Transverse colon (tissue), 4 donors: Measurements from ENCODE around the gene C1orf167. TPM values are rescaled to one million over a fixed set of nuclear protein-coding genes. Genes with fewer than 3 reads are reported as not detected.

Experiments used
- DNase-seq: peaks from one replicate; pipeline ENCODE4 v3.0.0-alpha.2; 2019
- H3K27ac ChIP-seq, 4 donors: fragments of 200-600 bp; sonication (generic); 2 replicates each; pipeline ENCODE4 v1.5.1; 2016 to 2018; ENCODE audit warnings: inconsistent platforms in 4 of 4
- H3K27me3 ChIP-seq: fragments of 200-600 bp; sonication (generic); 2 replicates; pipeline ENCODE4 v1.5.1; 2017; ENCODE audit warnings: inconsistent platforms
- H3K36me3 ChIP-seq, 4 donors: fragments of 200-600 bp; sonication (generic); 2 replicates each; pipeline ENCODE4 v1.5.1; 2017 to 2019; ENCODE audit warnings: inconsistent platforms in 4 of 4
- H3K4me1 ChIP-seq, 4 donors: fragments of 200-600 bp; sonication (generic); 2 replicates each; pipeline ENCODE4 v1.5.1; 2017 to 2020; ENCODE audit warnings: inconsistent platforms in 4 of 4
- H3K4me3 ChIP-seq, 4 donors: fragments of 200-600 bp; sonication (generic); 1 replicate in 1 of 4; 2 replicates in 3 of 4; pipeline versions ENCODE4 v1.5.1 to v1.6.1; 2017 to 2019; ENCODE audit warnings: inconsistent platforms in 4 of 4
- H3K9me3 ChIP-seq, 2 donors: fragments of 200-600 bp; sonication (generic); 2 replicates each; pipeline ENCODE4 v1.5.1; 2017 to 2019; ENCODE audit warnings: inconsistent platforms in 2 of 2
- EP300 ChIP-seq: sonication (generic); formaldehyde crosslinking; IDR thresholded peaks from one replicate; pipeline ENCODE4 v1.6.1; 2017; ENCODE audit warnings: antibody characterized with exemption, low read depth
- POLR2A ChIP-seq: fragments of 450-650 bp; IDR thresholded peaks from one replicate; pipeline ENCODE4 v1.6.1; 2016; ENCODE audit warnings: antibody characterized with exemption, mild to moderate bottlenecking, moderate library complexity
- POLR2AphosphoS5 ChIP-seq, 3 donors: sonication (generic); formaldehyde crosslinking; IDR thresholded peaks; one replicate each; pipeline ENCODE4 v1.6.1; 2016; ENCODE audit warnings: antibody characterized with exemption in 3 of 3
- WGBS, 2 donors: methylation state at CpG; one replicate each; pipeline ENCODE4 v1.1.5; 2018; ENCODE audit warnings: low coverage in 1 of 2; 5-methylcytosine and 5-hydroxymethylcytosine counted together
- in situ Hi-C, 4 donors: fragments of 200-750 bp; cut with MboI; loops; one replicate each; pipeline versions ENCODE4 v1.15.0 to v1.15.1; 2017; ENCODE audit warnings: low sequenced_read_pairs in 3 of 4, low pct_ligation_motif_present in 1 of 4, low pct_unique_long_range_greater_than_20kb in 1 of 4
- intact Hi-C: fragments of 100-400 bp; cut with DNase I; formaldehyde crosslinking; loops from one replicate; pipeline ENCODE4 v1.15.1; 2023; ENCODE audit warnings: low total_unique reads
- total RNA-seq, 4 donors: library from RNA; depleted of rRNA; stranded (reverse); fragments of >200 nt; gene quantifications; one replicate each; pipeline ENCODE4 v1.1.0, GENCODE V29; 2016
- TF ChIP-seq, protein P1 (sequence below), 5 experiments: fragments of 200-600 bp in 3 of 5; fragments of 450-650 bp in 2 of 5; sonication (generic) in 3 of 5; IDR thresholded peaks; 1 replicate in 2 of 5; 2 replicates in 3 of 5; pipeline ENCODE4 v1.5.1; 2016 to 2017; ENCODE audit warnings: antibody characterized with exemption in 5 of 5, inconsistent platforms in 3 of 5, mild to moderate bottlenecking in 2 of 5, moderate library complexity in 1 of 5

The C1orf167 gene
- total RNA-seq, 4 donors from 2014 or later = 0.48 TPM; not detected in 3

DNA sequence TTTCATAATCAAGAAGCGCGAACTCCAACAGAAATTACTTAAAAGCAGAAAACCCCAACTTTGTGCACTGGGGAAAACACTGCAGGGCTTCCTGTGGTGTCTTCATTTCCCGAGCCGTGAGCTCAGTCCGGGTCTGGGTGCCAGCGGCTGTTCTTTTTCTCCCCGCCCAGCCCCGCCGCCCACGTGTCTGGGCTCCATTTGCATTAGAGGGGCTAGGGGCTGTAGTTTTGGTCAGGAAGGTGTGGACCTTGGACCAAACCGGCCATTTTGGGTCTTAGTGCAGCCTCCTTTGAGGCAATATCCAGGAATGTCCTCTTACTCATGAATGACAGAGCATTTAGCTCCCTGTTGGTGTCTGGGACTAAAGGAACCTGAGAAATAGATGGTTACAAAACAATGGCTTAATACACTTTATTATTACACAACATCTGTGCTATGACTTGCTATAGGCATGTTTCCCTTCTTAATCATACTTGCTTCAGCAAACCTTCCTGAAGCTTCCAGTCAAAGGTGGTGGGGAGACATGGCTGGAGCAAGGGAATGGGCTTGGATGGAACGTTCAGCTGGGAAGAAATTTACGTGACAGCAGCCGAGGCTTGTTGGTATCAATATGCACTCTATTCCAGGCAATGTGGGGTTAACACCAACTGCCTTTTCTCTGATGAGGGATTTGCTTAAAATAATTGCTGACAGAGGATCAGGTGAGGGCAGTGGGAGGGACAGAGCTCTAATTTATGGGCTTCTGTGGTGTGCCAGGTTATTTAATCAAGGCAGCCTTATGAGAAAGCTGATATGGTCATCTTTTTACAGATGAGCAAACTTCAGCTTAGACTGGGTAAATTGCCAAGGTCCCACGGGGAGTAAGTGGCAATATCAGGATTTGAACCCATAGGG is 25.0 kb upstream of the C1orf167 start:
- peak; percentile 47 for DNase-seq
- peaks cover 6 to 39% (median 21%) of the 10 kb centered on the region in 4 donors for H3K4me1 ChIP-seq
- peak overlapping the region; percentile 67 to 82 (median 78) for H3K4me3 ChIP-seq
- no peak for TF ChIP-seq POLR2A
- TF ChIP-seq POLR2AphosphoS5 (IDR thresholded peaks at IDR 0.05) = peak in 1 of 3 donors; percentile 55
- in situ Hi-C loops (no loop called here), intact Hi-C loops (loop anchor here (10.0 kb wide), 1 partner anchor 68 kb away; the partner anchor contains the start of genes CLCN6 and MTHFR)
- H3K36me3 ChIP-seq = no peaks in the 10 kb centered on the region
- WGBS, 2 donors = 0 to 16% methylated on average over 1 to 15 of the region's 15 CpGs
- H3K27me3 ChIP-seq = no peaks in the 10 kb centered on the region
- H3K27ac ChIP-seq = peak overlapping the region; percentile 77 to 90 (median 84)
- H3K9me3 ChIP-seq = no peaks in the 10 kb centered on the region

DNA sequence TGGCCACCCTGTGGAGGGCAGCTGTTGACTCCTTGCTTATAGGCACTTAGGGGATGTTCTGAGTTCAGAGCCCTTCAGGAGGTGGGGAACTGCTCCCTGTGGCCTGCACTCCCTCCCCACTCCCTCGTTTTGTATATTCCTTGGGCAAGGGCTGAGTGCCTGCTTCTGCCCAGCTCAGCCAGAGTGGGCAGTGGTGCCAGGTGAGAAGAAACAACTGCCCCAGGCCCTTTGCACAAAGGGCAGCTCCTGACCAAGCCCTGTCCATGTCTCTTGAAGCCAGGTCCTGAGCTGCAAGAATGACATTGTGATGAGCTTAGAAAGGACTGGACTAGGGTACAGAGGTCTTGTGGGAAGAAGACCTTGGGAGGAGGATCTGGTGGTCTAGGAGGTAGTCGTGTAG is 23.9 kb upstream of the C1orf167 start:
- WGBS, 2 donors = 79 to 80% methylated on average over 1 to 2 of the region's 2 CpGs
- H3K4me1 ChIP-seq = peaks cover 0 to 32% (median 15%) of the 10 kb centered on the region in 4 donors

DNA sequence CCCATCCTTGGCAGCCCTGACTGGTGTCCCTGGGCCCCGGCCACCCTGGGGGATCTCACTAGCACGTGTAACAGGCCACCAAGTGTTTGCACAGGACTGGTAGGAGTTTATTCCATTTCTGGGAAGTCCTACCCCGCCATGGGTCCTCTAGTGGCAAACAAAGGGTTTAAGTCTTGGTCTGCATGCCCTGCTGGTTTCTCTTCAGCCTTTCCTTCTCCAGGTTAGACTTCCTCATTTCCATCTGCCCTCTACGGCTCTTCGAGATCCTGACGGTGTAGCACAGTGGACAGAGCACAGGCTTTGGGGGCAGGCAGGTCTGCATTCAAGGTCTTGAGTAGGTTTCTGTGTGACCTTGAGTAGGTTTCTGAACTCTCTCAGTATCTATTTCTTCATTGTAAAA is 23.2 kb upstream of the C1orf167 start:
- TF ChIP-seq, protein P1, sequence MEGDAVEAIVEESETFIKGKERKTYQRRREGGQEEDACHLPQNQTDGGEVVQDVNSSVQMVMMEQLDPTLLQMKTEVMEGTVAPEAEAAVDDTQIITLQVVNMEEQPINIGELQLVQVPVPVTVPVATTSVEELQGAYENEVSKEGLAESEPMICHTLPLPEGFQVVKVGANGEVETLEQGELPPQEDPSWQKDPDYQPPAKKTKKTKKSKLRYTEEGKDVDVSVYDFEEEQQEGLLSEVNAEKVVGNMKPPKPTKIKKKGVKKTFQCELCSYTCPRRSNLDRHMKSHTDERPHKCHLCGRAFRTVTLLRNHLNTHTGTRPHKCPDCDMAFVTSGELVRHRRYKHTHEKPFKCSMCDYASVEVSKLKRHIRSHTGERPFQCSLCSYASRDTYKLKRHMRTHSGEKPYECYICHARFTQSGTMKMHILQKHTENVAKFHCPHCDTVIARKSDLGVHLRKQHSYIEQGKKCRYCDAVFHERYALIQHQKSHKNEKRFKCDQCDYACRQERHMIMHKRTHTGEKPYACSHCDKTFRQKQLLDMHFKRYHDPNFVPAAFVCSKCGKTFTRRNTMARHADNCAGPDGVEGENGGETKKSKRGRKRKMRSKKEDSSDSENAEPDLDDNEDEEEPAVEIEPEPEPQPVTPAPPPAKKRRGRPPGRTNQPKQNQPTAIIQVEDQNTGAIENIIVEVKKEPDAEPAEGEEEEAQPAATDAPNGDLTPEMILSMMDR (IDR thresholded peaks at IDR 0.05) = no peak
- TF ChIP-seq POLR2A (no peak), EP300 (no peak), POLR2AphosphoS5 (IDR thresholded peaks at IDR 0.05) (no peak)
- in situ Hi-C loops = no loop called here
- intact Hi-C loops = loop anchor here (10.0 kb wide), 1 partner anchor 66 kb away; the partner anchor contains the start of genes CLCN6 and MTHFR
- Histone ChIP-seq H3K36me3 (no peaks in the 10 kb centered on the region), H3K27ac (no peak overlapping the region), H3K4me3 (no peak overlapping the region), H3K27me3 (no peaks in the 10 kb centered on the region), H3K4me1 (peaks cover 0 to 30% (median 15%) of the 10 kb centered on the region in 4 donors), H3K9me3 (no peaks in the 10 kb centered on the region)
- no peak for DNase-seq
- WGBS, 2 donors = 79% methylated on average over 6 of the region's 6 CpGs; no CpG with 5 or more reads in 1 of the 2 donors

More for the DNA sequence above, 23.9 kb upstream of the C1orf167 start:
- H3K36me3 ChIP-seq = no peaks in the 10 kb centered on the region
- TF ChIP-seq POLR2AphosphoS5 (IDR thresholded peaks at IDR 0.05) (no peak), EP300 (no peak), POLR2A (no peak)
- TF ChIP-seq, protein P1 (IDR thresholded peaks at IDR 0.05) = no peak
- DNase-seq = no peak
- intact Hi-C loops = loop anchor here (10.0 kb wide), 1 partner anchor 67 kb away; the partner anchor contains the start of genes CLCN6 and MTHFR
- in situ Hi-C loops = no loop called here
- no peaks in the 10 kb centered on the region for H3K9me3 ChIP-seq
- no peak overlapping the region for H3K27ac ChIP-seq
- no peak overlapping the region for H3K4me3 ChIP-seq
- H3K27me3 ChIP-seq = no peaks in the 10 kb centered on the region

DNA sequence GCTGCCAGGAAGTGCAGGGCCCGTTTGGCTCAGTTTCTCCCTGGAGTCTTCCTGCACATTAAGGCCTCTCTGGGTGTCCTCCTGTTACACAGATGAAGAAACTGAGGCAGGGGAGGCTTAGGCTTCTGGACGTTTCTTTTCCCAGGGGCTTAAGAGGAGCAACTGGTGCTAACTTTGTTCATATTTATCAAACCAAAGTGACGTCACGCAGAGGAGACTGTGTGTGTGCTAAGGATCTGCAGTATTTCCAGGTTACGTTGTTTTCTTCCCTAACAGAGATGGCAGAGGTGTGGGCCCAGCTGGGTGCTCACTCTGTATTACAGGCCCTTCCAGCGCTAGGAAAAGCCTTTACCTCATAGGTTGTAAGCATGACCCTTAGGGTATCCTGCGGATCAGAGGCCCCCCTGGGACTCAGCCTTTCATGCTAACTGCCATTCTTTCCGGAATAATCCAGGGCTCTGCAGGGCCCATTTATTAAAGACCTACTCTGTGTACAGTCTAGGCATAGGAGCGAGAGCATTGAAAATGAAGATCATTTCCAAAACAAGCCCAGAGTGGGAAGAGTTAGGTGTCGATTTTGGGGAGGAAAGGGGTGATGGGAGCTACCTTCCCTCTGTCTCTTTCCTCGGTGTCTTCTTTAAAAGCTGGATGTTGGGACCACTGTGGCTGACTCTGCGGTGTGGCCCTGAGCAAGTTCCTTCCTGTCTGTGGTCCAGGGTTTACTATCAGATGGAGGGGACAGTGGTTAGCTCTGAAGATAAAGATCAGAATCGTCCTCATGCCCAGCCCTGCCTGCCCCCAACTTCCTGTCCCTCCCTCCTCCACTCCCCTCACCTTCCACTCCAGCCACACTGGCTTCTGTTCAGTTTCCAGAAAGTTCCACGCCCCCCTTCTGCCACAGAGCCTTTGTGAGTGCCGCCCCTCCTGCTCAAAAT is 21.5 kb upstream of the C1orf167 start:
- Histone ChIP-seq H3K4me1 (peaks cover 0 to 25% (median 13%) of the 10 kb centered on the region in 4 donors), H3K27me3 (no peaks in the 10 kb centered on the region), H3K36me3 (no peaks in the 10 kb centered on the region), H3K4me3 (no peak overlapping the region), H3K9me3 (no peaks in the 10 kb centered on the region), H3K27ac (no peak overlapping the region)
- no peak for DNase-seq
- in situ Hi-C loops (no loop called here), intact Hi-C loops (no loop called here)
- 51 to 69% methylated on average over 3 to 15 of the region's 15 CpGs for WGBS, 2 donors
- TF ChIP-seq, protein P1 (IDR thresholded peaks at IDR 0.05) = no peak
- TF ChIP-seq POLR2AphosphoS5 (IDR thresholded peaks at IDR 0.05) (no peak), EP300 (no peak), POLR2A (no peak)
